Measurements from ENCODE around the gene MTF1. TPM values are rescaled to one million over a fixed set of nuclear protein-coding genes. Genes with fewer than 3 reads are reported as not detected.

Gene MTF1
- total and polyA plus RNA-seq, 4 donors = 2.6 to 23.3 (median 10.8) TPM

DNA sequence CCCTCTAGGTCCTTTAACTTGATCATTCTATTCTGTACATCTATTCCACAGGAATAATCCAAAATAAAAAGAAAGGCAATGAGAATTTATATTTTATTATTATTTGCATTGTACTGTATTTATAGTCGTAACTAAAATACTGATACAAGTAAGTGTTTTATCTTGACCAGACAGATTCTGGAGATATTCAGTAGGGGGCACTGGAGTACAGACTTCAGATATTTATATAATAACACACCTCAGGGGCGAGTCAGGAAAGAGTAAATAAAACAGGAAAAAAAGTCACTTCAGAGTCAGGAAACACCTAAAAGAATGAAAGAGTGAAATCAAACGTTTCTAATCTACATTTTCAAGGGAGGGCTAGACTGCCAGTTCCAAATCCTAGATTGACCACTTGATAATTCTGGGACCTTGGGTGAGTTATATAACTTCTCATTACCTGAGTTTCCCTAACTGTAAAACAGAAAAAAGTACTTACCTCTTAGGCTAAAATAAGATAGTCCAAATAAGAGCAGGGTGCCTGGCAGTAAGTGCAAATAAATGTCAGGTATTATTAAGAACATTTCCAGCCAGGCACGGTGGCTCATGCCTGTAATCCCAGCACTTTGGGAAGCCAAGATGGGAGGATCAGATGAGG, 31.1 kb upstream of the MTF1 start:
- TF ChIP-seq, protein P1, sequence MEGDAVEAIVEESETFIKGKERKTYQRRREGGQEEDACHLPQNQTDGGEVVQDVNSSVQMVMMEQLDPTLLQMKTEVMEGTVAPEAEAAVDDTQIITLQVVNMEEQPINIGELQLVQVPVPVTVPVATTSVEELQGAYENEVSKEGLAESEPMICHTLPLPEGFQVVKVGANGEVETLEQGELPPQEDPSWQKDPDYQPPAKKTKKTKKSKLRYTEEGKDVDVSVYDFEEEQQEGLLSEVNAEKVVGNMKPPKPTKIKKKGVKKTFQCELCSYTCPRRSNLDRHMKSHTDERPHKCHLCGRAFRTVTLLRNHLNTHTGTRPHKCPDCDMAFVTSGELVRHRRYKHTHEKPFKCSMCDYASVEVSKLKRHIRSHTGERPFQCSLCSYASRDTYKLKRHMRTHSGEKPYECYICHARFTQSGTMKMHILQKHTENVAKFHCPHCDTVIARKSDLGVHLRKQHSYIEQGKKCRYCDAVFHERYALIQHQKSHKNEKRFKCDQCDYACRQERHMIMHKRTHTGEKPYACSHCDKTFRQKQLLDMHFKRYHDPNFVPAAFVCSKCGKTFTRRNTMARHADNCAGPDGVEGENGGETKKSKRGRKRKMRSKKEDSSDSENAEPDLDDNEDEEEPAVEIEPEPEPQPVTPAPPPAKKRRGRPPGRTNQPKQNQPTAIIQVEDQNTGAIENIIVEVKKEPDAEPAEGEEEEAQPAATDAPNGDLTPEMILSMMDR (IDR thresholded peaks at IDR 0.05; ENCODE audit: control extremely low read depth, extremely low read depth) = peak; percentile 50
- DNase-seq (peak in 2 of 3 donors; percentile 53 to 57), ATAC-seq (ENCODE audit: insufficient read depth, low FRiP score) (peak; percentile 37)
- Histone ChIP-seq H3K4me1 (ENCODE audit: control insufficient read depth in 5 of 5, insufficient read depth in 5 of 5, low read length in 5 of 5) (peaks cover 0 to 4% (median 0%) of the 10 kb centered on the region in 5 donors), H3K9me3 (ENCODE audit: control insufficient read depth in 4 of 4, insufficient read depth in 3 of 4, low read length in 3 of 4) (no peaks in the 10 kb centered on the region), H3K36me3 (ENCODE audit: control insufficient read depth in 4 of 4, insufficient read depth in 4 of 4, low read length in 4 of 4) (peaks cover 20 to 32% (median 23%) of the 10 kb centered on the region in 4 donors), H3K4me3 (no peak overlapping the region), H3K9ac (ENCODE audit: insufficient read depth in 1 of 2, low read length in 2 of 2) (no peak overlapping the region), H3K27me3 (ENCODE audit: control insufficient read depth in 3 of 3, insufficient read depth in 3 of 3, low read length in 2 of 3) (no peaks in the 10 kb centered on the region), H3K27ac (ENCODE audit: low read depth in 1 of 2, low read length in 1 of 2) (no peak overlapping the region)
- WGBS, 2 donors = 23 to 40% methylated on average over 4 of the region's 4 CpGs

DNA sequence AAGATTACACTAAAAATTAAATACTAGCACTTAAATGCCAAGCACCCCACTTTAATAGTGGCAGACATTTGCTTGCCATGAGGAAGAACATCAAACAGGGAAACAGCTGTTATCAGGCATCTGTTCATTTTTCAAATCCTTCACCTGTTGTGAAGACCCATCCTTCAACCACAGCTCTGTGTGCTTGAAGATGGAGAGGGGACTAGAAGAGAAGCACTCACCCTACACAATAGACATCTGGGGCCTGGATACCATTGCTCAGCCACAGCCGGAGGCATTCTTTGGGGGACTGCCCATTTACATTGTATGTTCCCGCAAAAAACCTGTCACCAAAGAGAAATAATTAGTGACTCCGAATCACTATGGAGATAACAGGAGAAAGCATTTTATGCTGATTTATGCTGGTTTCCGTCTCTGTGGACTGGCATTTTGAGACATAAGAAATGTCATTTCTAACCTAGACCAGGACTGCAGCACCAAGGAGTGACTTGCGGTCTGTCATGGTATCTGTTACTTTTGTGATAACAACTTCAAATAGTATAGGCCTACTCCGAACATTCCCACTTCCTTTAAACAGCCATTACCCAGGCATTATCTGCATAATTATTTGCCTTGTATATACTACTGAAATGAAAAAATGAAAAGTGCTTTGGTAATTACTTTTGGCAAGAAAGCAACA, 28.8 kb upstream of the MTF1 start:
- Histone ChIP-seq H3K9ac (ENCODE audit: insufficient read depth in 1 of 2, low read length in 2 of 2) (no peak overlapping the region), H3K36me3 (ENCODE audit: control insufficient read depth in 4 of 4, insufficient read depth in 4 of 4, low read length in 4 of 4) (peaks cover 31 to 38% (median 31%) of the 10 kb centered on the region in 4 donors), H3K27me3 (ENCODE audit: control insufficient read depth in 3 of 3, insufficient read depth in 3 of 3, low read length in 2 of 3) (no peaks in the 10 kb centered on the region), H3K4me1 (ENCODE audit: control insufficient read depth in 5 of 5, insufficient read depth in 5 of 5, low read length in 5 of 5) (peaks cover 0 to 4% (median 0%) of the 10 kb centered on the region in 5 donors), H3K27ac (ENCODE audit: low read depth in 1 of 2, low read length in 1 of 2) (no peak overlapping the region), H3K4me3 (no peak overlapping the region), H3K9me3 (ENCODE audit: control insufficient read depth in 4 of 4, insufficient read depth in 3 of 4, low read length in 3 of 4) (no peaks in the 10 kb centered on the region)
- TF ChIP-seq, protein P1 (IDR thresholded peaks at IDR 0.05; ENCODE audit: control extremely low read depth, extremely low read depth) = no peak
- DNase-seq (peak in 1 of 3 donors; percentile 25), ATAC-seq (ENCODE audit: insufficient read depth, low FRiP score) (no peak)
- WGBS, 2 donors = 83 to 96% methylated on average over 6 of the region's 6 CpGs

- 89 to 91% methylated on average over 3 of the region's 3 CpGs for WGBS, 2 donors
These were observed 24.8 kb upstream of the MTF1 start for GRCh38 chr1:37884145-37884544.

More at GRCh38 chr1:37884145-37884544, 24.8 kb upstream of the MTF1 start:
- DNase-seq (no peak), ATAC-seq (ENCODE audit: insufficient read depth, low FRiP score) (no peak)
- no peak overlapping the region for H3K9ac ChIP-seq (ENCODE audit: insufficient read depth in 1 of 2, low read length in 2 of 2)
- TF ChIP-seq, protein P1 (IDR thresholded peaks at IDR 0.05; ENCODE audit: control extremely low read depth, extremely low read depth) = no peak
- H3K4me1 ChIP-seq (ENCODE audit: control insufficient read depth in 5 of 5, insufficient read depth in 5 of 5, low read length in 5 of 5) = peaks cover 0 to 4% (median 0%) of the 10 kb centered on the region in 5 donors
- H3K4me3 ChIP-seq = no peak overlapping the region
- no peaks in the 10 kb centered on the region for H3K9me3 ChIP-seq (ENCODE audit: control insufficient read depth in 4 of 4, insufficient read depth in 3 of 4, low read length in 3 of 4)
- peaks cover 41 to 60% (median 44%) of the 10 kb centered on the region in 4 donors for H3K36me3 ChIP-seq (ENCODE audit: control insufficient read depth in 4 of 4, insufficient read depth in 4 of 4, low read length in 4 of 4)
- no peak overlapping the region for H3K27ac ChIP-seq (ENCODE audit: low read depth in 1 of 2, low read length in 1 of 2)
- H3K27me3 ChIP-seq (ENCODE audit: control insufficient read depth in 3 of 3, insufficient read depth in 3 of 3, low read length in 2 of 3) = no peaks in the 10 kb centered on the region

Data from lung (tissue), 12 donors.